DOHH2 (cell line): ENCODE data around the gene RASGRP2.

Experiments used
- CTCF ChIP-seq: fragments of 200-600 bp; sonication (generic); IDR thresholded peaks from one replicate; pipeline ENCODE4 v1.5.1; 2014; ENCODE audit warnings: antibody characterized with exemption, mild to moderate bottlenecking, low read depth, low read length; ENCODE audit not compliant: poor library complexity, severe bottlenecking
- EZH2phosphoT487 ChIP-seq: fragments of 200-600 bp; sonication (generic); IDR thresholded peaks from 2 replicates; pipeline ENCODE4 v1.6.1; 2017; ENCODE audit warnings: borderline replicate concordance, mild to moderate bottlenecking, antibody characterized with exemption, low read length, moderate library complexity, mixed read lengths

- TF ChIP-seq CTCF (no peak), EZH2phosphoT487 (no peak)
These were observed 14.6 kb upstream of the RASGRP2 start for GRCh38 chr11:64758330-64759079.
